Measurements from ENCODE around the gene ATP8B4. TPM values are rescaled to one million over a fixed set of nuclear protein-coding genes. Genes with fewer than 3 reads are reported as not detected.

The ATP8B4 gene
- total RNA-seq, 2 donors from 2014 or later = 8.3 to 55.7 TPM

DNA sequence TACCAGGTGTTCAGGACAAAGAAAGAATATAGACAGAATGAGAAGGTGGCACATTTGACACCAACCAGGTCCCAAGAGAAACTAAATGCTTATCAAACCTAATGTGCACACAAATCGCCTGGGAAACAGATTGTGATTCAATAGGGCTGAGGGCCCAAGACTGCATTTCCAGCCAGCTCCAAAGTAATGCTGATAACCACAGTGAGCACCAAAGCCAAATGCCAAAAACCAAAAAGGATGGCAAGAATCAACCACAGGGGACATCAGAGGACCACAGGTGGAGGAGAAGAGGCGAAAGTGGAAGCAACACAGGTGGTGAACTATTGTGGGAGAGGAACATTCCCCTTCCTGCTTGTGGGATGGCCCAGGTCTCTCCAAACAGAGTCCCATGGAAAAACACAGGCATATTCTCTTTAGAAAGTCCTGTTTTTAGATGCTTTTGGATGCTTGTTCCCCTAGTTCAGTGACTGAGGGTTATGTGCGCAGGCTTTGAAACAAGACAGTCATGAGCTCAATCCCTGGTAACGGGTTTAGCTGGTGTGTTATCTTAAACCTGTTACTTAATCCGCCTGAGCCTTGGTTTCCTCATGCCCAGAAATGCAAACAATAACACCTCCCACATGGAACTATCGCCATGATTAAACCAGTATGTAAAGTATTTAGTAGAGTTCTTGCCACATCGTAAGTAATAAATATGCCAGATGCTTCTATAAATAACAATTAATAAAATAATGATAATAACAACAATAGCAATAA, 241.7 kb downstream of the ATP8B4 start:
- WGBS = 74% methylated on average over 7 of the region's 7 CpGs
- Histone ChIP-seq H3K4me3 (no peak overlapping the region), H3K4me1 (replicated peaks) (peaks cover 7% of the 10 kb centered on the region), H3K9me3 (no peaks in the 10 kb centered on the region), H3K27me3 (replicated peaks; ENCODE audit: insufficient read depth) (no peaks in the 10 kb centered on the region), H3K27ac (peak overlapping the region; percentile 65 to 69), H3K36me3 (no peaks in the 10 kb centered on the region)
- TF ChIP-seq POLR2AphosphoS5 (IDR thresholded peaks at IDR 0.05) = no peak
- no peak for TF ChIP-seq POLR2A (IDR thresholded peaks at IDR 0.05)
- TF ChIP-seq, protein P1, sequence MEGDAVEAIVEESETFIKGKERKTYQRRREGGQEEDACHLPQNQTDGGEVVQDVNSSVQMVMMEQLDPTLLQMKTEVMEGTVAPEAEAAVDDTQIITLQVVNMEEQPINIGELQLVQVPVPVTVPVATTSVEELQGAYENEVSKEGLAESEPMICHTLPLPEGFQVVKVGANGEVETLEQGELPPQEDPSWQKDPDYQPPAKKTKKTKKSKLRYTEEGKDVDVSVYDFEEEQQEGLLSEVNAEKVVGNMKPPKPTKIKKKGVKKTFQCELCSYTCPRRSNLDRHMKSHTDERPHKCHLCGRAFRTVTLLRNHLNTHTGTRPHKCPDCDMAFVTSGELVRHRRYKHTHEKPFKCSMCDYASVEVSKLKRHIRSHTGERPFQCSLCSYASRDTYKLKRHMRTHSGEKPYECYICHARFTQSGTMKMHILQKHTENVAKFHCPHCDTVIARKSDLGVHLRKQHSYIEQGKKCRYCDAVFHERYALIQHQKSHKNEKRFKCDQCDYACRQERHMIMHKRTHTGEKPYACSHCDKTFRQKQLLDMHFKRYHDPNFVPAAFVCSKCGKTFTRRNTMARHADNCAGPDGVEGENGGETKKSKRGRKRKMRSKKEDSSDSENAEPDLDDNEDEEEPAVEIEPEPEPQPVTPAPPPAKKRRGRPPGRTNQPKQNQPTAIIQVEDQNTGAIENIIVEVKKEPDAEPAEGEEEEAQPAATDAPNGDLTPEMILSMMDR (IDR thresholded peaks at IDR 0.05) = no peak
- no peak for DNase-seq (ENCODE audit: low spot score)
- intact Hi-C loops (cut with DNase I) = loop anchor here (10.0 kb wide), 2 partner anchors 112 to 128 kb away; no protein-coding TSS in a partner anchor

DNA sequence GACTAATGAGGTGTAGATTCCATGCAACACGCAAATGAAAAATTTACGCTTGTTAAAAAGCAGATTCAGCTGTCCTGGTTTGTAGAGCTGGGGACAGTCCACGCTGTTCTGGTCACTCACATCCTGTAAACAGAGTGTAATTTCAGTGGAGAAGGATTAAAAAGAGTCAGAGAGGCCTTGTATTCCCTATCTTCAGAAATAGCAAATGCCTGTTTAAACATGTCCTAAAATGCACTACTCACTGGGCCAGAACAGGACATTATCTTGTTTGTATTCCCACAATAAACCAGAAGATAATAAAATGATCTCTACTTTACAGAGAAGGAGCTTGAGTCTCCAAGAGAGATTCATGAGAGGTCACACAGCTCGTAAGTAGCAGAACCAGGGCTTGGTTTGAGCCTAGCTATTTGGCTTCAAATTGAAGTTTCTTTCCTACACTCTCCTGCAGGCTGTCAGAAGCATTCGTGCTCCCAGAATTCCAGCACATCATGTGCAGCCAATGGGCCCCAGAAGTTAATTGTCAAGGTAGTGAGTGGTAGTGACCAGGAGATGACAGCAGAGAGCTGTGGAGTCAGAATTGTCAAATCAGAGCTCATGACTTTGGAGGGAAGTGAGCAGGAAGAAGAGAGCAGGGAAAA, 242.5 kb downstream of the ATP8B4 start:
- Histone ChIP-seq H3K27ac (peak overlapping the region; percentile 65 to 69), H3K27me3 (replicated peaks; ENCODE audit: insufficient read depth) (no peaks in the 10 kb centered on the region), H3K9me3 (no peaks in the 10 kb centered on the region), H3K36me3 (no peaks in the 10 kb centered on the region), H3K4me3 (peak overlapping the region in 1 of 2 donors; percentile 0), H3K4me1 (replicated peaks) (peaks cover 7% of the 10 kb centered on the region)
- intact Hi-C loops (cut with DNase I) = loop anchor here (10.0 kb wide), 2 partner anchors 112 to 128 kb away; no protein-coding TSS in a partner anchor
- TF ChIP-seq POLR2A (IDR thresholded peaks at IDR 0.05) (no peak), POLR2AphosphoS5 (IDR thresholded peaks at IDR 0.05) (peak; percentile 41)
- TF ChIP-seq, protein P1 (IDR thresholded peaks at IDR 0.05) = peak in 2 of 4 experiments; percentile 16 to 42
- peak; percentile 6 for DNase-seq (ENCODE audit: low spot score)
- 21% methylated on average over 5 of the region's 5 CpGs for WGBS

GRCh38 chr15:49875392-49875791, 243.6 kb downstream of the ATP8B4 start:
- no peaks in the 10 kb centered on the region for H3K36me3 ChIP-seq
- TF ChIP-seq, protein P1 (IDR thresholded peaks at IDR 0.05) = no peak
- no peak for TF ChIP-seq POLR2AphosphoS5 (IDR thresholded peaks at IDR 0.05)
- TF ChIP-seq POLR2A (IDR thresholded peaks at IDR 0.05) = no peak
- H3K4me1 ChIP-seq (replicated peaks) = peaks cover 7% of the 10 kb centered on the region
- WGBS = 78% methylated on average over 2 of the region's 2 CpGs
- intact Hi-C loops (cut with DNase I) = loop anchor here (10.0 kb wide), 2 partner anchors 111 to 129 kb away; no protein-coding TSS in a partner anchor
- H3K9me3 ChIP-seq = no peaks in the 10 kb centered on the region
- no peaks in the 10 kb centered on the region for H3K27me3 ChIP-seq (replicated peaks; ENCODE audit: insufficient read depth)
- H3K4me3 ChIP-seq = no peak overlapping the region
- DNase-seq (ENCODE audit: low spot score) = no peak
- peak overlapping the region; percentile 65 to 69 for H3K27ac ChIP-seq

DNA sequence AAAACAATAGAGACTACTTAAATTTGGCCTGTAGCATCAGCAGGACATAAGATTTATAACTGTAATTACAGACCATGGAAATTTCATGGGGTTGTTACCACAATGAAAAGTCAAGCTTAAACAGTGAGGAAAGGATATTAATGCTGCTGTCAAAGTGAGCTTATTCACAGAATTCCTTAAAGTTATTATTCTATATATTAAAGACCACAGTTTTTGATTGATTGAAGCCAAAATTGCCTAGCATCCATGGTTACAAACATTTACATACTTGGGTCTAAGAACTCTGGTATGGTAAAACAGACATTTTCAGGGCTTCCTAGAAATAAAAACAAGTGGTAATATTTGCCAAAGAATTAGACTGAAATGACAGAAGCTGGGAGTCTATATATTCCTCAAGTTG, 248.6 kb downstream of the ATP8B4 start:
- H3K27ac ChIP-seq = no peak overlapping the region
- no peak for DNase-seq (ENCODE audit: low spot score)

More for the DNA sequence above, 248.6 kb downstream of the ATP8B4 start:
- TF ChIP-seq, protein P1 (IDR thresholded peaks at IDR 0.05) = no peak
- no peak for TF ChIP-seq POLR2AphosphoS5 (IDR thresholded peaks at IDR 0.05)
- no peak for TF ChIP-seq POLR2A (IDR thresholded peaks at IDR 0.05)
- Histone ChIP-seq H3K36me3 (no peaks in the 10 kb centered on the region), H3K9me3 (no peaks in the 10 kb centered on the region), H3K4me3 (no peak overlapping the region), H3K27me3 (replicated peaks; ENCODE audit: insufficient read depth) (no peaks in the 10 kb centered on the region), H3K4me1 (replicated peaks) (no peaks in the 10 kb centered on the region)
- intact Hi-C loops (cut with DNase I) = loop anchor here (10.0 kb wide), 2 partner anchors 106 to 134 kb away; no protein-coding TSS in a partner anchor

Measured in prostate gland (tissue), 2 donors.